ENCODE data around the gene CYP46A1.

GRCh38 chr14:99720941-99721791 lies 37.1 kb downstream of the CYP46A1 start:
- TF ChIP-seq POLR2A (IDR thresholded peaks at IDR 0.05): no peak
- no peak for TF ChIP-seq CTCF (IDR thresholded peaks at IDR 0.05)
